Ammon's horn (tissue), 1 donor: ENCODE measurements around the gene ADAM12.

Experiments
- DNase-seq: peaks from one replicate; pipeline ENCODE4 v3.0.0-alpha.2; 2016; ENCODE audit warnings: low spot score

ADAM12 gene

DNA sequence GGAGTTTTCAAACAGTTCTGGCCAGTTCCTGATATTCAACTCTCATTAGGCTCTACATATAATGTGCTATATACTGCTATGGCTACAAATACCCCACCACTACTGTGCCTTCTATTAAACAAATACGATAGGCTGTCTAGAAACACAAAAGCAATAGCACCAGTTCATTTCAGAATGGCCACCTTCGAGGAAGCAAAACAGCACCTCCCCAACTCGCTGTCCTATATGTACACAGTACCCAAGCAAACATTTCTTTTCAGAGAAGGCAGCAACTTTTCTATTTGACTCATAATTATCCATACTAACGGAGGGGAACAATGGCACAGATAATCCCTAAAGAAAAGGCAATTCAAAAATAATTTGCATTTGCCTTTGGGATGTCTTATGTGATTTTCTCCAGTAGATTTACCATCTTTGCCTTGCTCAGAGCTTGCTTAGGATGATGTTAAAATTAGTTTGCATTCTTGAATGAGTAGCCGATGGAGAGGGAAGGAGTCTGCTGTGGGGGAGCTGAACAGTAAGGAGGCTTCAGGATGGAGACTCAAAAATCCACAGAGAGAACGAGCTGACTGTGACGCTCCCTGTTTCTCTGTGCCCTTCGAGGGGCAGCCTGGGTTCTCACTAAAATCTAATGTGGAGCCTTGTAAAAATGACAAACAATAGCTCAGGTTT is 273.3 kb downstream of the ADAM12 start:
- no peak for DNase-seq

- no peak for DNase-seq
Observed at GRCh38 chr10:126111516-126111915, 276.8 kb downstream of the ADAM12 start.

DNA sequence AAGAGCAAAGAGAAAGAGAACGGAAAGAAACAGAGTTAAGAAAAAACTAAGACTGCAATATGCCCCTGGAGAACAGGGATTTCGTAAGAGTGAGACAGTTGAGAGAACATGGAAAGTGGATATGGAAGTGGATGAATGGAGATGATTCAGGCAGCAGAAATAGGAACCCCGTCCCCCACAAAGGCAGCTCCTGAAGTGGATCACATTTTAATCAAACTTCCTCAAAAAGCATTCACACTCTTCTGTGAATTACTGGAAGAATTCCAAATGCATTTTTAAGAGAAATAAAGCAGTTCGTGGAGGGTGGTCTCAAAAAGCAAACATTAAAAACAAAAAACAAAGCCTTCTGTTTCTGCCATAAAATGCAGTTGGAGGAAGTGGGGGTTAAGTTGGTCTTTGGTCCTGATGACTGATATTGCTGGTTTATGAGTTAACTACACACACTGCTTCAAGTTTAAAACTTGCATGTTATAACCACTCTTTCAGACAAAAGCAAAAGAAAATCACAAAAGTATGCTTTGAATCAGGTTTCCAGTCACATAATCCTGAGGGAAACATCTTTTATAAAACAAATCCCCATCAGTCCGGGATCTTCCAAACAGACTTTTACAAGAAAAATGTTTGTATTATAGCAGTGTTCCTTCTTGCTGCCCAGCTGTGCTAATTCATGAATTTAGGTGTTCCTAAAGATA is 277.6 kb downstream of the ADAM12 start:
- DNase-seq, result no peak

GRCh38 chr10:126109893-126110292 is 278.4 kb downstream of the ADAM12 start:
- no peak for DNase-seq

GRCh38 chr10:126108693-126109092 is 279.6 kb downstream of the ADAM12 start:
- DNase-seq, result no peak

GRCh38 chr10:126104767-126105166 is 283.5 kb downstream of the ADAM12 start:
- no peak for DNase-seq

- no peak for DNase-seq
Observed at GRCh38 chr10:126102636-126103035, 285.6 kb downstream of the ADAM12 start.

GRCh38 chr10:126101736-126102135 is 286.5 kb downstream of the ADAM12 start:
- DNase-seq, result no peak

DNA sequence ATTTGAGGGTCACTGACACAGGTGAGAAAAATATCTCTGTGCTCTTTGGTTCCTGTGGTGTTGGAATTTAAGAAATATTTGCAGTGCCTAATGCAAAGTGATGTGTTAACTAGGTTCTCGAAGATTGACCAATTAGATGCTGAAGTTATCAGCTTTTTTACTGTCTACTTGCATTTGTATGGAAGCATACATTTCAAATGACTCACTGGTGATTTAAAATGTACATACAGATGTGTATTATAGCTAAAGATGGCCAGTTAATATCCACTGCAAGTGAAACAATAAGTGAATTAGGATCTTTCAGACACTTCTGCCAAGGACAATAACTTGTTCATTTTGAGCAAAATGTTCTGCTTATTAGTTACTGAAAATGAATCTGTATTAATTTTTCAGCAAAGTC is 287.0 kb downstream of the ADAM12 start:
- DNase-seq, result no peak

- no peak for DNase-seq
Observed at GRCh38 chr10:126099366-126099765, 288.9 kb downstream of the ADAM12 start.

GRCh38 chr10:126098226-126098581 is 290.1 kb downstream of the ADAM12 start:
- DNase-seq, result no peak

GRCh38 chr10:126097558-126098225 is 290.6 kb downstream of the ADAM12 start:
- no peak for DNase-seq

- DNase-seq, result no peak
Observed at GRCh38 chr10:126094537-126094936, 293.7 kb downstream of the ADAM12 start.

- DNase-seq, result no peak
Observed at GRCh38 chr10:126092366-126093215, 295.7 kb downstream of the ADAM12 start.

DNA sequence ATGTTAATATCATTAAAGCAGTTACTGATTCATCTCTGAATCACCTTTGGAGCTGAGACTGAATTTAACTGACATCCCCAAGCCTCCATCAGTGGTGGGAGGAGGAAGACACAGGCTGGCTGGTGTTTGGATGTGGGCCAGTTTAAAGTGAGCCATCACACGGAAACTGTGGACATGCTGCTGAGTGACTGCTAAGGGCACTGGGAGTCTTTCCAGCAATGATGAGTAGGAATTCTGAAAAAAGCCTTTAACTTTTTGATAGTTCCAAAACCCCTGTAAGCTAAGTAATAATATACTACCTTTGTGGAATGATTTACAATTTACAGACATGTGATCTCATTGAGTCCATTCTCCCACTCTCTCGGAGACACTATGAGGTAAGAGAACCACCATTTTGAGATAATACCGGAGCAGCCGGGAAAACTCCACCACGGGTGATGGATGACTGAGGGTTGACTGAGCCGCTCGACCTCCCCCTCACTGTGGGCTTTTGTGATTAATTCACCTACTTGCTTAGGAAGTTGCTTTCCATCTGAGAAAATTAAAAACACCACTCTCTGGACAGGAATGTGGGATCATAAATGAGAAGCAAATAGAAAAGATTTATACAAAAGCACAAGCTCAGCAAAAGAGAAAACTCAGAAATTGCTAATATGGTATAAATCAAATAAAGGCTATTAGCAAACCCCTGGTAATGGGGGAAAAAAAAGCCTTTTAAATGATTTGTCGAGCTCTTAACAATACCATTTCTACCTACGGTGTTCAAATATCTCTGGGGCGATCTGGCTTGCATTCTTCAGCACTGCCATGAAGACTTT is 297.2 kb downstream of the ADAM12 start:
- no peak for DNase-seq

GRCh38 chr10:126090443-126090842 is 297.8 kb downstream of the ADAM12 start:
- DNase-seq, result no peak

GRCh38 chr10:126087796-126088505 is 300.3 kb downstream of the ADAM12 start:
- no peak for DNase-seq

- no peak for DNase-seq
Observed at GRCh38 chr10:126087153-126087680, 301.1 kb downstream of the ADAM12 start.

DNA sequence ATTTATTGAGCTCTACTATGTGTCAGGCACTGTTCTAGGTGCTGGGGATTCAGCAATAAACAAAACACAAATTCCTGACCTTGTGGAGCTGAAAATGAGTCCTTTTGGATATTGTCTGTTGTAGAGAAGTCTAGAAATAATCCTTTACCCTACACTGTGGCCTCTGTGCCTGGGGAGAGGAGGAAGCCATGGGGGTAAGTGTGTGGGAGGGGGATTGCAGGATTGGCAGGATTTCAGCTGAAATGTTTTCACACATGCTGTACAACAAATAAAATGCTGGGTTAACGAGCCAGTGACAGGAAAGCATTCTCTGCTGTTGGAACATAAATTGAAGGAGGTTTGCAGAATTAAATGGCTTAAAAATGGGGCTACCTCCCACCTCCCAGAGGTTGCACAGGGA is 302.5 kb downstream of the ADAM12 start:
- DNase-seq, result no peak

- DNase-seq, result no peak
Observed at GRCh38 chr10:126084369-126084768, 303.9 kb downstream of the ADAM12 start.

DNA sequence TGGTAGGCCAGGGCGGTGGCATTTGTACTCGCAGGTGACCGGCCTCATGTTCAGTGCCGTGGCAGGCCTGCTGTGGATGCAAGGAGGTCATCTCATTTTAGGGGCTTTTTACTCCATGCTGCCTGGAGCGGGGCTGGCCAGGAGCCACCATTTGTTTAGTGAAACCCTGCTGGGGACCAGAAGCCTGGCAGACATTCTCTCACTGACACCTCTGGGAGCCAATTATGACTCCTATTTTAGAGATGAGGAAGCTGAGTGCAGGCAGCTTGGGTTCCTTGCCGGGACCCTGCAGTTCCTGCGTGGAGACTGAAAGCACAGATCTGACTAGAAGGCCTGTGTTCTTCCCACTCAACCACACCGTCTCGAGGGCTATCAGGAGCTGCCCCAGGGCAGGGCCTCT is 305.3 kb downstream of the ADAM12 start:
- DNase-seq, result no peak
